HG03060 (cell line): Measurements from ENCODE around the gene DAB2IP.
"Not testable (repeated sequence)": the region's sequence is repeated elsewhere in the genome, so short reads cannot be mapped to it uniquely, and the experiment has no call there.

ENCODE experiments used
- ATAC-seq: cut with Tn5 transposase; IDR thresholded peaks from one replicate; pipeline ENCODE4 v1.9.1; 2021; ENCODE audit warnings: low read depth, moderate number of reproducible peaks; ENCODE audit not compliant: unreplicated experiment

DAB2IP gene

DNA sequence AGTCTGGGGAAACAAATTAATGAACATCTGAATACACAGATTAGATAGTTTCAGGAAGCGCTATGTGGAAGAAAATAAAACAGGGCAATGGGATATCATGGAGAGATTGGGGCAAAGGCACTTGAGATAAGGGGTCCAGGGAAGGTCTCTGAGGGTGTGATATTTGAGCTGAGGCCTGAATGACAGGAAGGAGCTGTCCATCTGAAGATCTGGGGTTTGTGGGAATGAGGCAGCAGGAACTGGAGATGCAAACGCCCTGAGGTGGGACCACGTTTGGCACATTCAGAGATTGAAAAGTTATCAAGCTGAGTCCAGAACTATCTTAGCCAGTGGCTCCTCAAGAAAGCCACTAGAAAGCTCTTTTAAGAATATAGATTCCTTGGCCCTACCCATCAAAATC, 8.7 kb upstream of the DAB2IP start:
- ATAC-seq = no peak

DNA sequence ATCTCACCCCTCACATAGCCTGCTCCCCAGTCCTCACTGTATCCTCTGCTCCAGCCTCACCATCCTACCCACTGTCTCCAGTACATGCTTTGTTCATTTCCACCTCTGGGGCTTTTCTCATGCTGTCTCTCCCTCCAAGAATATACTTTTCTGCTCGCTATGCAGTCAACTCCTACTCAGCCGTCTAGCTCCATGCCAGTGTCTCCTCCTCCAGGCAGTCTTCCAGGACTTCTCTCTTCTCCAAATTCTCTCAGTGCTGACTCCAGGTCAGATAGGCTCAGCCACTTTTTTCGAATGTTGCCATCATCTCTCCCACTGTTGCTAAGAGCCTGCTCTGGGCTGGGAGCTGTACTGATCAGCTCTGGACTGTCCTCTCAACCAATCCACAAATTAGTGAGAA, 8.0 kb upstream of the DAB2IP start:
- no peak for ATAC-seq

DNA sequence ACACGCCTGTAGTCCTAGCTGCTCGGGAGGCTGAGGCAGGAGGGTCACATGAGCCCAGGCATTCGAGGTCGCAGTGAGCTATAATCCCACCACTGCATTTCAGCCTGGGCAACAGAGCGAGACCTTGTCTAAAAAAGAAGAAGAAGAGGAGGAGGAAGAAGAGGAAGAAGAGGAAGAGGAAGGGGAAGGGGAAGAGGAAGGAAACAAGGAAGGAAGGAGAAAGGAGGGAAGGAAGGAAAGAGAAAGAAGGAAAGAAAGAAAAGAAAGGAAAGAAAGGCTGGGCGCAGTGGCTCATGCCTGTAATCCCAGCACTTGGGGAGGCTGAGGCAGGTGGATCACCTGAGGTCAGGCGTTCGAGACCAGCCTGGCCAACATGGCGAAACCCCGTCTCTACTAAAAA, 7.4 kb upstream of the DAB2IP start:
- not testable (repeated sequence) for ATAC-seq

DNA sequence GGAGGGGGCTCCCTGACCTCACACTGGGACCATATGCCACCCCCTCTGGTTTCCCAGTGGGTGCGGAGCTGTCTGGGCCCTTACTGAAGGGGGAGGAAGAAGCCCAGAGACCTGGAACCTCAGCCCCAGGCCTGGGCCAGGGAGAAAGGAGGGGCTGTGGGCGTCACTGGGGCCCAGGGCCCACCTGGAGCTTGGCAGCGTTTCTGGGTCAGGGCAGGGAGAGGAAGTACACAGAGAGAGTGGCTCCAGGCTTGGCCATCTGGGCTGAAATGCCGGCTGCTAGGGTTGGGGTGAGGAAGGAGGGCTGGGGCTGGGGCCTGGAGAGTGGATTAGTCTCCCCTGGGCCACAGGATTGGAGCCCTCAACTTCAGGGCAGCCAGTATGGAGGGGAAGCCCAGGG, 6.4 kb upstream of the DAB2IP start:
- ATAC-seq = no peak

DNA sequence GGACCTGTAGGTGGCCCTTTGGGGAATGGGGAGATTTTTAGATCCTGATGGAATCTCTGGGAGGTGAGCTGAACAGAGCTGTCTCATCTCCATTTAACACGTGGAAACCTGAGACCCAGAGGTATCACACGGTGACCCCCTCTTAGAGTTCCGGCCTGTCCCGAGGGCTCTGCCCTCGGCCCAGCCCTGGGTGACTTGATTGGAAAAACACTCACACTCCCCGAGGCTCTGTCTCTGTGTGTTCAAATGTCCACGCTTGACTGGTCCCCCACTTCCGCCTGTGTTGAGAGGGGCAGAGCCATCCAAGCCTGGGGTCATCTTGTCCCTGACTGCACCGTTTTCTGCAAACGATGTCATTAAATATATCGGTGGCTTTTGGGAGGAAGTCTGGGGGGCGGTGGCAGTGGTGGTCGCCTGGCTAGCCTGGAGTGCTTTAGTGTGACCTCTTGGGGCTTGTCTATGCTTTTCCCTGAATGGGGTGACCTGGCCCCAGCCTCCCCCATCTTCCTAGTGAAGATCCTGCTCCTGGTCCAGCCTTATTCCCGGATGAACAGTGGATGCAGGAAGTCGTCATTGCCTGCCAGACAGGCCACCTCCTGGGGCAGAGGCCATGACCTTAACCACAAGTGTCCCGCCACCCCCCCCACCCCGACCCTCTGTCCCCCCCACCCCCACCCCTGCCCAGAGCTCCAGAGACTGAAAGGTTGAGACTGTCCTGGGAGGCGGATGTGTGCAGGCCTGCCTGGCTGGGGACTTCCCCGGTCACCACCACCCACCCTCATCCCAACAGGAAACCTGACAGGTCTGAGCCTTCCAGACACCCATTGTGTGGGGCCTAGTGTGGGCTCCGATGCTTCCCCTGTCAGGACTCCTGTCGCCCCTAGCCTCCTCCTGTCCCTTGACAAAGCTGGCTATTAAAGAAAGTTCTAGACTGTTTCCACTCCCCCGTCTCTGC, 5.3 kb upstream of the DAB2IP start:
- ATAC-seq = no peak

DNA sequence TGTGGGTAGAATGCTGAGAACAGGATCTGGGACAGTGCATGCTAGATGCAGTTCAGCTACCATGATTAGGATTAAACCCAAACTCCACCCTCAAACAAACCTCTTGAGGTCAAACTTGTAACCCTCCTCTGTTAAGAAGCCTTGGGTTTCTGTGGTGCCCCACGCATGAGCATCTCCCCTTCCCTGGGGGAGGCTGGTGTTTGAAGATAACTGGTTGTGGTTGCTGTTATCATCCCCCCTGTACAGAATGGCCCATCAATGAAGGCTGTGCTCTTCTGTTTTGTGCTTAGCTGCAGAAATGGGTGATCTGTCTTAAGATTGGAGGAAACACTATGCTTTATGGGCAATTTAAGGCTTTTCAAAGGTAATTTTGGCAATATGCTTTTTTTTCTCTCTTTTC, 4.4 kb upstream of the DAB2IP start:
- no peak for ATAC-seq

DNA sequence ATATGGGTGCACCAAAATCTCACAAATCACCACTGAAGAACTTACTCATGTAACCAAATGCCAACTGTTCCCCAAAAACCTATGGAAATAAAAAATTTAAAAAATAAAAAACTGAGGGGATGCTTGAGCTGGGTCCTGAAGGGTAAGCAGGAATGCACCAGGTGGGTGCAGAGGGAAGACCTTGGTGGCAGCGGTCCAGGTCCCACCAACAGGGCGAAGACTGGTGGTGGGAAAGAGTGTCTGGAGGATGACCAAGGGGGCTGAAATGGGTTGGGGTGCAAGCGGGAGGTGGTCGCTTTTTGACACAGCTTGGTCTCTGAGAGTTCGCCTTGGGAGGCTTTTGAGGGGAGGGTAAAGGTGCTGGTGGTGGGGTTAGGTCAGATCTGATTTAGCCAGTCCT, 3.3 kb upstream of the DAB2IP start:
- no peak for ATAC-seq

DNA sequence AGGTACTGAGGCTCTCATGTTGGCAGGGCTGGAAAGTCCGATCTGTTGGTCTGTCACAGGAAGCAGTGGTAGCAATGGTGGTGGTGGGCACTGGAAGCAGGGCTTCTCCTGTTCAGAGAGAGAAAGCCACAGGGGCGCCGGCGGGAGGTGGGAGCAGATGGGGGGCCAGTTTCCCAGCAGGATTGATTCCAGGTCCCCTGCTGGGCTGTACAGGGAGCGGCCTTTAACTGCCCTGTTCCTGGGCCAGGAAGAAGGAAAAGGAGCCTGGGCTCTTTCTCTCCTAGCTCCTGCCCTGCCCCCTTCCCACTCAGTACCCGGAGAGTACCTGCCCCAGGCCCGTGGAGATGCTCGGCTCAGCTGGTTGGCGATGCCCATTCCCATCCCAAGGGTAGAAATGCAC, 2.6 kb upstream of the DAB2IP start:
- no peak for ATAC-seq

DNA sequence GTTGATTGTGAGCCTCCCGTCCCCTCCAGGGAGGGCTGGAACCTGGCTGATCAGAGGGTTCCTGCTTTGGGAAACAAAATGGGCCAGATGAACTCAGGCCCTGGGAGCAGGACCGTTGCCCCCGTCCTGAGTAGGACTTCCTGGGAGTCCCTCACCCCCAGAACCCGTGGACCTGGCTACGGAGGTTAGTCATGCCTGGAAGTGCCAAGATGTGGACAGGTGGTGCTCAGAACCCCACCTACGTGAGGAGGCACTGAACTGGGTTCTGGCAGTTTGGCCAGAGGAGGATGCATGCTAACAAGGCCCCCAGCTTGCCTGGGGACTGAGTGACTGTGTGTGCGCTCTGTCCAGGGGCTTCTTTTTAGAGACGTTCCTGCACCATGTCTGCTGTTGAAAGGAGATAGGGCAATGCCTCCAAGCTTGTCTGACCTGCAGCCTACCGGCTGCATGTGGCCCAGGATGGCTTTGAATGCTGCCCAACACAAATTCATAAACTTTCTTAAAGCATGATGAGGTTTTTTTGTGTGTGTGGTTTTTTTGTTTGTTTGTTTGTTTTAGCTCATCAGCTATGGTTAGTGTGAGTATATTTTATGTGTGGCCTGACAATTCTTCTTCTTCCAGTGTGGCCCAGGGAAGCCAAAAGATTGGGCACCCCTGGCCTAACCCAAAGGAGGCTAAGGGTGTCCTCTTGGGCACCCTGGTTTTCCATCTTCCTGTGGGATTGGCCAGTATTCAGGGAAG, 1.8 kb upstream of the DAB2IP start:
- ATAC-seq = no peak

DNA sequence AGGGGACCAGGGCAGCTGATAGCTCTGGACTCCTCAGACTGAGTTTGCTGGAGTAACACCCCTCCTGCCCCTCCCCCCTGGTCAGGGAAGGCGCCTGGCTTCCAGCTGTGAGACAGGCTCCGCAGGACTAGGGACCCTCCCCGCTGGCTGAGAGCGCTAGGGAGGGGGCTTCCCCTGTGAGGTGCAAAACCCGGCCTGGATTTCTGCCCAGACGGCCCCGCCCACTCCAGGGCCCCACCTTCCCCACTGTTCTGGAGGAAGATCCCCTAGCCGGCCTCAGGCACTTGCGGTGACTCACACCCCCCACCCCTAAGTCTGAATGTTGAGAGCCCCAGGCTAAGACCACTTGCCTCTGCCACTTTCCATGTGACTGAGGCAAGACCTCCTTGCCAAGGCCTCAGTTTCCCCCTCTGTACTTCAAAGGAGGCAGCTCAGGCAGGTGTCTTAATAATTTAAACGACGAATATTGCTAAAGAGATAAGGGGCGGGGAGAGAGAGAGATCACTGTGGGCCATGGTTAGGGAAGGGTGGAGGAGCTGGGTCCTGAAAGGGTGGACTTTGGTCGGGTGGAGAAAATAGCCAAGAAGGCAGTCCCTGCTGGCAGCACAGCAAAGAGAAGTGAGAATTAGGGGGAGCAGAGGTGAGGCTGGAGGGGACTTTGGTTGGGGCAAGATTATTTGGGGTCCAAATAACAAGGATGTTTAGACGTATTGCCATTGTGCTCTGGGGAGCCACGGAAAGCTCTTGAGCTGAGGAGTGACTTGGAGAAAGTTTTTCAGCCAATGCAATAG, 1.0 kb upstream of the DAB2IP start:
- no peak for ATAC-seq

DNA sequence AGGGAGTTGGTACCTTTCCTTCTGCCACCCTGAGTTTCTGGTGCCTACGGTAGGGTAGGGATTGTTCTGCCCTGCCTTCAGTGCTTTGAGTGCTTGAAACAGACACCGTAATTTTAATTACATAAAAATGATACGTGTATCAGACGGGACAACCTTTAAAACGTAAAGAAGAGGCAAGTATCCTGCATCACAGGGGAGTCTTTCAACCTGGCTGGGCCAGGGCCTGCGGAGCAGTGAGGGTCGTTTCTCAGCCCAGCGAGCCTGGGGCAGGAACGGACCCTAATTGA, 483 bp upstream of the DAB2IP start:
- no peak for ATAC-seq

DNA sequence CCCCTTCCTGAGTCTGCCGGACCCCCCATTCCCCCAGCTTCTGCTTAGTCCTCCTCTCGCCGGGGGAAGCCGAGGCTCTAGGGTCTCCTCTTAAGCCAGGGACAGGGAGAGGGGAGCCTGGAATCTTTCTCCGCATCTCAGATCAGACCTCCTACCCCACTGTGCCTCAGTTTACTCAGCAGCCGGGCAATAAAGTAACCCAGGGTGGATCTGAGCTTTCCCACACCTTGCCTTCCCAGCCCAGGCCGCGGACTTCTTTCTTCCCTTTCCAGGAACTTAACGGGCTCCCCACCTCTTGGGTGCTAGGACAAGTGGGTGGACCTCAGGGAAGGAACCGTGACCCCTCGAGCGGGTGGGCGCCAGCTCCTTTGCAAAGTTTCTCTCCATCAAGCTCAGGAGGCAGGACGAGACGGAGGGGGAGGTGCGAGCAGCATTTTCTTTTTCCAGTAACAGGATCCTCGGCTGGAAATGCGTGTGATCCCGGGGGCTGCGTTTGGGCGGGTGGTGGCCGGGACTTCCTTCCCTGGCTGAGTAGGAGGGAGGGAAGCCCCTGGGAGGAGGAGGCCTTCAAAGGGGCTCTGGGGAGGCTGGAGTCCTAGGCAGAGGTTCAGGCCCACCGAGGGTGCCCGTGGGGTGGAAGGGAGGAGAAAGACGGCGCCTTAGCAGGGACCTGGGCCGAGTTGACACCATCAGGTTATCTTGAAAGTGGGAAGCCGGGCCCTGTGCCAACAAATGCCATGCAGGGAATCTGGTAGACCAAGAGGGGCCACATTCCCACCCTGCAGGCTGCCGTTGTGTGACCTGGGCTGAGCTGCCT, 795 bp downstream of the DAB2IP start:
- ATAC-seq = no peak

DNA sequence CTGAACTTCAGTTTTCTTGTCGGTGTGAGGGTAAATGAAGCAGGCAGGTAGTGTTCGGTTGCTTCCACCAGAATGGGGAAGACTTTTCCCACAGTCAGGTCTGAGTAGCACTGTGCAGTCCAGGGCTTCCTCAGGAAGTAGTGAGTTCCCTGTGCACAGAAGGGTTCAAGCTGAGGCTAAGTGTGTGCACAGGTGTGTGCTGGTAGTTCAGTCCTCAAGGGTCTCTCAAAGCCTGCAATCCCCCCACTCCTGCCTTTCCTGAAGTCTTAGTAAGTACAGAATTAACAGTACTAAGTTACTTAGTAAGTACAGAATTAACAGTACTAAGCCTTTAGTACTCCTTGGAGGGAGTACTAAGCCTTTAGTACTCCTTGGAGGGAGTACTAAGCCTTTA, 1.4 kb downstream of the DAB2IP start:
- ATAC-seq = no peak

DNA sequence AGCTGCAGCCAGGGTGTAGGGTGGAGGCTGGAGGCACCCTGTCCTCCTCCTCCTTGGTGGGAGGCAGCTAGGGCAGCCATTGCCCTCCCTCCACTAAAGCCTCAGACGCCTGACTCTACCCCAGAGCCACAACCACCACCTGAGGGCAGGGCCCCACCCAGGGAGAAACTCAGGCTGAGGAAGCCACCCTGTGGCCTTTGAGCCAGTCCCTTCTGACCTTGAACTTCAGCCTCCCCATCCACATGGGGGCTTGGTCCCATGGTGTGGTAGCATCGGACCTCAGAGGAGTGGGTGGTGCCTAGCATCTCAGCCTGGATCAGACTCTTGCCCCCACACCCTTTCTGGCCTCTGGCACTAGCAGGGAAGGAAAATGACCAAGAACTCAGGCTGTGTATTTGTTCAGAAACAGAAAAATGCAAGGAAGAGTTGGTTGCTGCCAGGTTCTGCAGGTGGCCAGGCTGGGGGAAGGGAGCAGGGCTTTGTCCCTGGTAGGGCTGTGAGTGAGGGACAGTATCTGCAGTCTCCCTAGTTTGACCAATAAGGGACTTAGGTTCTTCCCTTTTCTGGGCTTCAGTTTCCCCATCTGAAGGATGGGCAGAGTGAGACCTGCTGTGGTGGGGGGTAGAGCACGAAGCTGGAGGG, 3.2 kb downstream of the DAB2IP start:
- ATAC-seq = no peak

DNA sequence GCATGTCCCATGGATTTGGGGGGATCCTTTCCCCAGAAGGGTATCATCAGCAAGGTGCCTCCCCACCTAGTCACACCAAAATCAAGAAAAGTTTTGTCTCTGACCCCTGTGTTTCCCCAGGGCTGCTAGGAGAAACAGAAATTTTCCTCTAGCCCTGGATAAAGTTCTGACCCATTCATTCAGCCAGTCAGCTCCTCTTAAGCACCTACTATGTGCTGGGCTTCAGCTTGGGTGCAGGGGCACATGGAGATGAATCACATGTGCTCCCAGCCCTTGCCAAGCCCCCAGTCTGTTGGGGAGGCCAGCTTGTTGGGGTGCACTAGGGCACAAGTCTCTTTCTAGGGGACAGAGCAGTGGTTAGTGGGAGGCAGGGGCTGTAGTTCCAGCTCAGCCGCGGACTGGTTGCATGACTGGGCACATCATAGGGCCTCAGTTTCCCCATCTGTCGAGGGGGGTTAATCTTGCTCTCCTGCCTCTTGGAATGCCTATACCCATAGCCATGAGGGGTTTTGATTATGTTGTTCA, 3.9 kb downstream of the DAB2IP start:
- no peak for ATAC-seq

DNA sequence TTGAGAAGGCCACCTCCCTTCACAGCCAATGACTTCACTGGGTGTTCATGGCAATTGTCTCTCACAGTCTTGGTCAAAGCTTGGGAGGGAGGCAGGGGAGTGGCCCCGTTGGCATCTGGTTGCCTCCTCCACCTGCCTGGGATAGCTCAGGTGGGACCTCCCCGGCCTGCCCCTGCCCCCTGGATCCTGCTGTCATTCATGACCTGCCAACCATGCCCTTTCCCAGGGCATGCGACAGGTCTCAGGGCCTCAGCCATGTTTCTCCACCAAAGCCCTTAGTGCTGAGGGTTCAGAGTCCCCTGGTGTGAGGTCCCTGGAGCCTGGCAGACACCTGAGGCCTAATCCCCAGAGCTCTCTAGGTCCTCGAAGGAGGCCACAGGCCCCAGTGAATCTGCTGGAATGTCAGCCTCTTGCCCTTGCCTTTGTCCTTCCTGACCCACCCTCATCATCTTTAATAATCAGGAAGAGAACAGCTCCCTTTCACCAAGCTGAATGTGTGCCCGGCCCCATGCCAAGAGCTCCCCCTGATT, 5.6 kb downstream of the DAB2IP start:
- no peak for ATAC-seq

DNA sequence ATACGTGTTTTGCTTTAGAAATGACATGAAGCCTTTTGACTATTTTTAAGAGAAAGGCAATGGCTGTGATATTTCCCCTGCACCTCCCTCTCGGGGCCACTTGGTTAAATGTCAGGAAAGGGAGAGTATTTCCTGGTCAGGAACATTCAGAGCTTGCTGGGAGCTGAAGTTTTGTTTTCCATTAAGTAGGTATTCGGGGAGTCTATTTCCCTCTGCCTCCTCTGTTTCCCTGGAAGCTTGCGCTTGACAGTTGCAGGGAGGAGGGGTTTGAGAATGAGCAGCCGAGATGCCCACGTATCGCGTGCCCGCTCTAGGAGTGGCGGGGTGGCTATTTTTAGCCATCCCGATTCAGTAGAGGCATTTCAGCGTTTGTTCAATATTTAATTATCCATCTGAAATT, 6.7 kb downstream of the DAB2IP start:
- no peak for ATAC-seq

DNA sequence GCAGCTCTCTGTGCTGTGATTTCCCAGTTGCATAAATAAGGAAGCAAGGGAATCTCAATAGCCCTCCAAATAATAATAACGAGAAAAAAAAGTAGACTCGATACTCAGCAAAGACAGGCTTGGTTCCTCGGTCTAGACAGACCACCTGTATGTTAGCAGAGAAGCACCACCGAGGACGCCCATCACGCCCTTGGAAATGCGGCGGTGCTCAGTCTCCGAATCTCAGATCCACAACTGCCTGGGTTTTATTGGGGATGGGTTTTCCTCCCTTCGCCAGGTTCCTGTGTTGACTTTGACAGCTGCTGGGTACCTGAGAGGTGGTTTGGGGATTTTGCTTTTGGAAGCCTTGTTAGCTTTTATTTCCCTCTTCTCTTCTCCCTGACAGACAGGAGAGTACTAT, 7.2 kb downstream of the DAB2IP start:
- ATAC-seq = no peak

DNA sequence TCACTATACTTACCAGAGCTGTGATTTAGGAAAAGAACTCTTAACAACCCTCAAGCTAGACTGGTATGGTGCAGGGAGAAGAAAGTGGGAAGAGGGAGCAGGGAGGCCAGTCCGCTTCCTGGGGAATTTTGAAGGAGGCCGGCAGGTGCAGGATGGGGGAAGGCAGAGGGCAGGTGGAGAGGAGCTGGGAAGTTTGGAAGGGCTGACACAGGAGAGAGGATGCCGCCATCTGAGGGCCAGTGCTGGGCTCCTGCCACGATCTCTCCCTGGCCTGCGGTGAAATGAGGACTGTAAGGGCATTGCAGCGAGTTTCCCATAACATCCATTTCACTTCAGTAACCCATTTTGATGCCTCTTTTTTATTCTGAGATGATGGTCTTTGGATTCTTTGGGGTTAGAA, 8.9 kb downstream of the DAB2IP start:
- no peak for ATAC-seq

DNA sequence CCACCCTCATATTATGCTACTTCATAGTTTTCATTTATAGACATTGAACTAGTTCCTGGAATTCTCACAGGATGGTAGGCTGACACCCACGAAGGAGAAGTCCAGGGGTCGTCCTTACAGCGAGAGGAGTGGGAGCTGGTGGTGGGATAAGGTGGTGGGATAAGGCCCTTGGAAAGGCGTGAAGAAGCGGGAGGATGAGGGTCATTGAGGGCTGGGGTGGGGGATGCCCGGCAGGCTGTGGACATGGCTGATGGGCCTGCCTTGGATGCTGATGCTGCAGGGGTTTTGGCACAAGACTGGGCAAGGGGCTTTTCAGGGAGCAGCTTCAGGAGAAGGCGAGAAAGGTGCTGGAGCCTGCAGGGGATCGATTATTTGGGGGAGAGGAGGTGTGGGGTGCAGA, 9.4 kb downstream of the DAB2IP start:
- no peak for ATAC-seq
